Thyroid gland (tissue), 4 donors: ENCODE results near the gene ALOX5AP. TPM values are rescaled to one million over a fixed set of nuclear protein-coding genes. Genes with fewer than 3 reads are reported as not detected.
A peak's percentile ranks its signal among the peaks of the same experiment; 100 is the strongest.

Experiments used
- DNase-seq, 2 donors: peaks; one replicate each; pipeline ENCODE4 v3.0.0-alpha.2; 2019
- H3K27ac ChIP-seq, 3 donors: fragments of 200-600 bp; sonication (generic); 1 replicate in 2 of 3; 2 replicates in 1 of 3; pipeline ENCODE4 v1.5.1; 2016 to 2019; ENCODE audit warnings: mild to moderate bottlenecking in 1 of 3, moderate library complexity in 1 of 3
- H3K27me3 ChIP-seq: fragments of 200-600 bp; sonication (generic); one replicate; pipeline ENCODE4 v1.5.1; 2019
- H3K36me3 ChIP-seq, 2 donors: fragments of 200-600 bp; sonication (generic); one replicate each; pipeline ENCODE4 v1.5.1; 2016 to 2019
- H3K4me1 ChIP-seq, 2 donors: fragments of 200-600 bp; sonication (generic); one replicate each; pipeline ENCODE4 v1.5.1; 2017 to 2019
- H3K4me3 ChIP-seq, 3 donors: fragments of 200-600 bp; sonication (generic); replicated peaks in 1 of 3; 1 replicate in 2 of 3; 2 replicates in 1 of 3; pipeline ENCODE4 v1.5.1; 2016; ENCODE audit warnings: mild to moderate bottlenecking in 1 of 3
- H3K9me3 ChIP-seq: fragments of 200-600 bp; sonication (generic); one replicate; pipeline ENCODE4 v1.5.1; 2017
- CTCF ChIP-seq, 6 experiments: fragments of 200-600 bp in 3 of 6; fragments of 450-650 bp in 3 of 6; sonication (generic) in 3 of 6; IDR thresholded peaks; one replicate each; pipeline ENCODE4 v1.5.1; 2016 to 2019; ENCODE audit warnings: antibody characterized with exemption in 6 of 6, mild to moderate bottlenecking in 2 of 6, inconsistent platforms in 1 of 6, moderate library complexity in 1 of 6
- POLR2A ChIP-seq, 2 donors: fragments of 450-650 bp; IDR thresholded peaks; one replicate each; pipeline ENCODE4 v1.6.1; 2017; ENCODE audit warnings: antibody characterized with exemption in 2 of 2, mild to moderate bottlenecking in 2 of 2, moderate library complexity in 1 of 2
- WGBS, 2 donors: methylation state at CpG; one replicate each; pipeline ENCODE4 v1.1.5; 2017; 5-methylcytosine and 5-hydroxymethylcytosine counted together
- intact Hi-C: fragments of 100-400 bp; cut with DNase I; formaldehyde crosslinking; loops from one replicate; pipeline ENCODE4 v1.15.1; 2023
- total RNA-seq, 4 donors: library from RNA; depleted of rRNA; stranded (reverse); fragments of >200 nt; gene quantifications; one replicate each; pipeline ENCODE4 v1.2.3, GENCODE V29; 2016

The ALOX5AP gene
- total RNA-seq, 4 donors from 2014 or later = 3.6 to 13.4 (median 6.1) TPM

- Histone ChIP-seq H3K4me1 (peaks cover 20 to 21% of the 10 kb centered on the region in 2 donors), H3K36me3 (no peaks in the 10 kb centered on the region), H3K27me3 (no peaks in the 10 kb centered on the region), H3K27ac (no peak overlapping the region), H3K4me3 (no peak overlapping the region), H3K9me3 (no peaks in the 10 kb centered on the region)
- 87 to 92% methylated on average over 3 of the region's 3 CpGs for WGBS, 2 donors
- DNase-seq = no peak
- TF ChIP-seq POLR2A (IDR thresholded peaks at IDR 0.05) (no peak), CTCF (IDR thresholded peaks at IDR 0.05) (no peak)
- intact Hi-C loops = no loop called here
Observed at GRCh38 chr13:30789166-30789862, 54.0 kb downstream of the ALOX5AP start.

GRCh38 chr13:30790592-30790991, 55.2 kb downstream of the ALOX5AP start:
- no peak overlapping the region for H3K27ac ChIP-seq
- H3K4me3 ChIP-seq = no peak overlapping the region
- 96 to 100% methylated on average over 2 of the region's 2 CpGs for WGBS, 2 donors
- H3K27me3 ChIP-seq = no peaks in the 10 kb centered on the region
- no peak for TF ChIP-seq CTCF (IDR thresholded peaks at IDR 0.05)
- no peak for TF ChIP-seq POLR2A (IDR thresholded peaks at IDR 0.05)
- H3K9me3 ChIP-seq = no peaks in the 10 kb centered on the region
- peaks cover 28 to 32% of the 10 kb centered on the region in 2 donors for H3K4me1 ChIP-seq
- no peak for DNase-seq
- intact Hi-C loops = loop anchor here (10.0 kb wide), 2 partner anchors 396 to 656 kb away; no protein-coding TSS in a partner anchor
- no peaks in the 10 kb centered on the region for H3K36me3 ChIP-seq

- no peaks in the 10 kb centered on the region for H3K36me3 ChIP-seq
- H3K9me3 ChIP-seq = no peaks in the 10 kb centered on the region
- peak overlapping the region; percentile 33 to 62 (median 47) for H3K27ac ChIP-seq
- H3K27me3 ChIP-seq = no peaks in the 10 kb centered on the region
- WGBS, 2 donors = 57 to 77% methylated on average over 10 of the region's 11 CpGs
- H3K4me1 ChIP-seq = peaks cover 28 to 41% of the 10 kb centered on the region in 2 donors
- peak in 1 of 2 donors; percentile 27 for DNase-seq
- intact Hi-C loops = loop anchor here (10.0 kb wide), 2 partner anchors 397 to 657 kb away; no protein-coding TSS in a partner anchor
- H3K4me3 ChIP-seq = no peak overlapping the region
- no peak for TF ChIP-seq POLR2A (IDR thresholded peaks at IDR 0.05)
- no peak for TF ChIP-seq CTCF (IDR thresholded peaks at IDR 0.05)
Observed at GRCh38 chr13:30791354-30792001, 56.1 kb downstream of the ALOX5AP start.

GRCh38 chr13:30792285-30793000, 57.1 kb downstream of the ALOX5AP start:
- TF ChIP-seq CTCF (IDR thresholded peaks at IDR 0.05) = peak in 4 of 6 experiments; percentile 10 to 37 (median 29)
- TF ChIP-seq POLR2A (IDR thresholded peaks at IDR 0.05) = no peak
- Histone ChIP-seq H3K4me3 (no peak overlapping the region), H3K27ac (peak overlapping the region; percentile 47 to 62 (median 50)), H3K36me3 (no peaks in the 10 kb centered on the region), H3K4me1 (peaks cover 30 to 45% of the 10 kb centered on the region in 2 donors), H3K9me3 (no peaks in the 10 kb centered on the region), H3K27me3 (no peaks in the 10 kb centered on the region)
- intact Hi-C loops = loop anchor here (10.0 kb wide), 2 partner anchors 398 to 658 kb away; no protein-coding TSS in a partner anchor
- DNase-seq = peak; percentile 89 to 93
- WGBS, 2 donors = 32 to 47% methylated on average over 9 to 12 of the region's 12 CpGs
